GM12878 (cell line): ENCODE measurements around the gene CNTLN. TPM values are rescaled to one million over a fixed set of nuclear protein-coding genes. Genes with fewer than 3 reads are reported as not detected.

Experiments
- ATAC-seq: fragments of 200-7000 bp; cut with Tn5 transposase; 3 replicates; pipeline ENCODE4 v1.9.1; 2020; ENCODE audit warnings: mild to moderate bottlenecking, moderate library complexity
- BruUV-seq: library from RNA; stranded (reverse); fragments of 400-500 nt; replicated peaks from 2 replicates; lab custom pipeline; 2021; lab: Mats Ljungman, UMichigan
- CTCF ChIA-PET: fragments of 300-600 bp; sonication (Branson Sonifier 250); formaldehyde crosslinking; extraction: SDS; loops from one replicate; lab custom pipeline; 2021; ENCODE audit warnings: inconsistent platforms; lab: Yijun Ruan, JAX
- POLR2A ChIA-PET: fragments of 350-600 bp; formaldehyde crosslinking; extraction: SDS; loops from one replicate; lab custom pipeline; 2021; ENCODE audit warnings: inconsistent platforms; lab: Charles Lee
- RAD21 ChIA-PET: fragments of 300-600 bp; sonication (Branson Sonifier 250); formaldehyde crosslinking; loops from one replicate; lab custom pipeline; 2023; ENCODE audit warnings: antibody characterized with exemption; ENCODE audit not compliant: unreplicated experiment; lab: Charles Lee
- SMC1A ChIA-PET: fragments of 300-600 bp; sonication (Branson Sonifier 250); formaldehyde crosslinking; loops from one replicate; lab custom pipeline; 2023; ENCODE audit not compliant: unreplicated experiment, uncharacterized antibody; lab: Charles Lee
- DNase-seq: peaks from one replicate; pipeline ENCODE4 v3.0.0-alpha.2; 2011; ENCODE audit warnings: low read depth, low spot score
- FAIRE-seq: peaks from 3 replicates; lab custom pipeline; 2011; peaks lifted over from hg19 to GRCh38; lab: Jason Lieb, UNC
- H2AFZ ChIP-seq: 2 replicates; pipeline ENCODE4 v1.6.0; 2011; ENCODE audit warnings: low read depth, low read length, control low read depth; ENCODE audit not compliant: control insufficient read depth
- H3K27ac ChIP-seq: 2 replicates; pipeline ENCODE4 v1.5.1; 2011; ENCODE audit warnings: control low read depth; ENCODE audit not compliant: control insufficient read depth, insufficient read depth
- H3K27me3 ChIP-seq, 2 experiments: replicated peaks in 1 of 2; 2 replicates each; pipeline versions ENCODE4 v1.6.0 to v1.6.1; 2011; ENCODE audit warnings: low read length in 1 of 2; ENCODE audit not compliant: control insufficient read depth in 2 of 2, insufficient read depth in 2 of 2
- H3K36me3 ChIP-seq, 2 experiments: 2 replicates each; pipeline ENCODE4 v1.5.1; 2011; ENCODE audit warnings: low read length in 1 of 2; ENCODE audit not compliant: control insufficient read depth in 2 of 2, insufficient read depth in 2 of 2
- H3K4me1 ChIP-seq: 2 replicates; pipeline ENCODE4 v1.6.1; 2011; ENCODE audit warnings: mild to moderate bottlenecking, low read length, moderate library complexity, mixed read lengths; ENCODE audit not compliant: control insufficient read depth, insufficient read depth
- H3K4me2 ChIP-seq: 2 replicates; pipeline ENCODE4 v1.6.0; 2011; ENCODE audit warnings: control low read depth; ENCODE audit not compliant: control insufficient read depth, insufficient read depth
- H3K4me3 ChIP-seq: fragments of 200-600 bp; sonication (generic); 2 replicates; pipeline ENCODE4 v1.5.1; 2016
- H3K79me2 ChIP-seq: 2 replicates; pipeline ENCODE4 v1.6.0; 2011; ENCODE audit warnings: low read length; ENCODE audit not compliant: control insufficient read depth, insufficient read depth
- H3K9ac ChIP-seq: 2 replicates; pipeline ENCODE4 v1.8.0; 2011; ENCODE audit warnings: low read length, control low read depth, mixed read lengths; ENCODE audit not compliant: control insufficient read depth, insufficient read depth
- H3K9me3 ChIP-seq: replicated peaks from 3 replicates; pipeline ENCODE4 v1.5.1; 2011; ENCODE audit warnings: mild to moderate bottlenecking, low read length; ENCODE audit not compliant: control insufficient read depth, insufficient read depth
- H4K20me1 ChIP-seq: 2 replicates; pipeline ENCODE4 v1.6.0; 2011; ENCODE audit not compliant: control insufficient read depth, insufficient read depth
- CEBPB ChIP-seq, 2 experiments: fragments of 150-350 bp in 1 of 2; IDR thresholded peaks; 2 replicates each; pipeline ENCODE4 v1.6.1; 2012 to 2014; ENCODE audit warnings: low read depth in 2 of 2, low read length in 2 of 2, borderline replicate concordance in 1 of 2, inconsistent platforms in 1 of 2
- EED ChIP-seq: sonication (generic); IDR thresholded peaks from 2 replicates; pipeline ENCODE4 v1.6.1; 2016; ENCODE audit warnings: antibody characterized with exemption, low read depth
- ESRRA ChIP-seq: IDR thresholded peaks from 2 replicates; pipeline ENCODE4 v1.6.1; 2012; ENCODE audit warnings: mild to moderate bottlenecking, low read length, improper control_type of control experiment
- EZH2 ChIP-seq: IDR thresholded peaks from 2 replicates; pipeline ENCODE4 v1.6.1; 2012; ENCODE audit warnings: low read depth, mild to moderate bottlenecking, control low read depth, inconsistent platforms, low read length, borderline replicate concordance; ENCODE audit not compliant: control insufficient read depth
- JUNB ChIP-seq: IDR thresholded peaks from 2 replicates; pipeline ENCODE4 v1.6.1; 2016; ENCODE audit warnings: antibody characterized with exemption, mild to moderate bottlenecking
- JUND ChIP-seq: IDR thresholded peaks from 2 replicates; pipeline ENCODE4 v1.6.1; 2012; ENCODE audit warnings: low read depth, mild to moderate bottlenecking, low read length, improper control_type of control experiment, moderate library complexity
- MYC ChIP-seq: IDR thresholded peaks from 2 replicates; pipeline ENCODE4 v1.6.1; 2011; ENCODE audit warnings: mild to moderate bottlenecking, low read length, moderate library complexity, inconsistent platforms; ENCODE audit not compliant: insufficient read depth, insufficient replicate concordance, insufficient read length, severe bottlenecking
- NFIC ChIP-seq: IDR thresholded peaks from 2 replicates; pipeline ENCODE4 v1.6.1; 2012; ENCODE audit warnings: low read depth, mild to moderate bottlenecking, inconsistent platforms, low read length, moderate library complexity
- RB1 ChIP-seq: fragments of 450-650 bp; formaldehyde crosslinking; IDR thresholded peaks from 2 replicates; pipeline ENCODE4 v1.6.1; 2017; ENCODE audit warnings: mild to moderate bottlenecking, borderline replicate concordance
- RCOR1 ChIP-seq: conservative IDR thresholded peaks from 2 replicates; pipeline ENCODE4 v1.6.1; 2012; ENCODE audit warnings: low read depth, low read length, improper control_type of control experiment
- SKIL ChIP-seq: fragments of 450-650 bp; IDR thresholded peaks from 2 replicates; pipeline ENCODE4 v1.6.1; 2017; ENCODE audit warnings: mild to moderate bottlenecking, low read depth, inconsistent platforms; ENCODE audit not compliant: poor library complexity, severe bottlenecking
- SPI1 ChIP-seq: IDR thresholded peaks from 2 replicates; pipeline ENCODE4 v1.6.1; 2011; ENCODE audit warnings: low read depth, mild to moderate bottlenecking, low read length, moderate library complexity, borderline replicate concordance; ENCODE audit not compliant: insufficient read depth
- TARDBP ChIP-seq: IDR thresholded peaks from 2 replicates; pipeline ENCODE4 v1.6.1; 2016; ENCODE audit warnings: borderline replicate concordance
- ZNF384 ChIP-seq: IDR thresholded peaks from 2 replicates; pipeline ENCODE4 v1.6.1; 2012; ENCODE audit warnings: low read depth, mild to moderate bottlenecking, low read length, improper control_type of control experiment, borderline replicate concordance
- WGBS: methylation state at CpG from one replicate; pipeline ENCODE4 v1.1.6; 2016; ENCODE audit warnings: low lambda C conversion rate; ENCODE audit not compliant: insufficient replicate concordance, insufficient coverage; ENCODE audit errors: missing lambda C conversion rate; 5-methylcytosine and 5-hydroxymethylcytosine counted together
- in situ Hi-C: fragments of 300-500 bp; cut with MboI; formaldehyde crosslinking; loops from 9 replicates; pipeline ENCODE4 v1.14.3; 2018; ENCODE audit warnings: mixed read lengths
- intact Hi-C: fragments of 100-400 bp; cut with micrococcal nuclease; formaldehyde crosslinking; loops from one replicate; pipeline ENCODE4 v1.14.2; 2022; ENCODE audit not compliant: unreplicated experiment
- polyA plus RNA-seq, 11 experiments: library from polyadenylated mRNA; depleted of rRNA in 4 of 11; unstranded in 6 of 11; stranded (reverse) in 5 of 11; fragments of >200 nt; fragmentation: Nextera tagmentation in 4 of 11; fragmentation: Illumina TruSeq in 1 of 11; extraction: Ambion mirVana in 4 of 11; extraction: Trizol in 1 of 11; gene quantifications; 1 replicate in 1 of 11; 2 replicates in 10 of 11; pipeline versions ENCODE4 v1.2.1 to v1.2.3, GENCODE V29; 2011 to 2016; ENCODE audit warnings: inconsistent platforms in 2 of 11, missing spikeins in 2 of 11, low read depth in 1 of 11
- total RNA-seq, 4 experiments: library from RNA; depleted of rRNA in 3 of 4; stranded (reverse); fragments of >200 nt in 3 of 4; fragmentation: Illumina TruSeq in 1 of 4; extraction: Trizol in 1 of 4; gene quantifications; 2 replicates each; pipeline versions ENCODE4 v1.2.1 to v1.2.3, GENCODE V29; 2013 to 2021
- TF ChIP-seq, protein P1 (sequence below), 3 experiments: IDR thresholded peaks in 2 of 3; conservative IDR thresholded peaks in 1 of 3; 2 replicates each; pipeline ENCODE4 v1.5.1; 2011; ENCODE audit warnings: low read depth in 3 of 3, low read length in 3 of 3, mild to moderate bottlenecking in 3 of 3, control low read depth in 2 of 3, moderate library complexity in 2 of 3, inconsistent platforms in 1 of 3, mixed read lengths in 1 of 3; ENCODE audit not compliant: control insufficient read depth in 2 of 3, insufficient read depth in 1 of 3; ENCODE audit errors: extremely low read depth in 1 of 3

CNTLN gene
- total and polyA plus RNA-seq, 10 of the 15 experiments (the other 5 are each of a cell fraction or from before 2014, with no cell fraction given): 0.01 to 7.0 (median 0.03) TPM; not detected in 4

- H3K27me3 ChIP-seq: no peaks in the 10 kb centered on the region
- no TSS peak for BruUV-seq
- H3K4me2 ChIP-seq: no peak overlapping the region
- in situ Hi-C loops: no loop called here
- H2AFZ ChIP-seq: no peak overlapping the region
- WGBS: 93% methylated on average over 3 of the region's 3 CpGs
- no peaks in the 10 kb centered on the region for H3K4me1 ChIP-seq
- RAD21 ChIA-PET: no interaction called here
- intact Hi-C loops: no loop called here
- no peak overlapping the region for H3K4me3 ChIP-seq
- SMC1A ChIA-PET: no interaction called here
- CTCF ChIA-PET: no interaction called here
- H3K79me2 ChIP-seq: no peaks in the 10 kb centered on the region
- no peak for TF ChIP-seq ESRRA
- no peak for TF ChIP-seq MYC
- no peak for TF ChIP-seq EED
- TF ChIP-seq NFIC: no peak
- TF ChIP-seq ZNF384: no peak
- TF ChIP-seq SPI1: no peak
- TF ChIP-seq, protein P1, sequence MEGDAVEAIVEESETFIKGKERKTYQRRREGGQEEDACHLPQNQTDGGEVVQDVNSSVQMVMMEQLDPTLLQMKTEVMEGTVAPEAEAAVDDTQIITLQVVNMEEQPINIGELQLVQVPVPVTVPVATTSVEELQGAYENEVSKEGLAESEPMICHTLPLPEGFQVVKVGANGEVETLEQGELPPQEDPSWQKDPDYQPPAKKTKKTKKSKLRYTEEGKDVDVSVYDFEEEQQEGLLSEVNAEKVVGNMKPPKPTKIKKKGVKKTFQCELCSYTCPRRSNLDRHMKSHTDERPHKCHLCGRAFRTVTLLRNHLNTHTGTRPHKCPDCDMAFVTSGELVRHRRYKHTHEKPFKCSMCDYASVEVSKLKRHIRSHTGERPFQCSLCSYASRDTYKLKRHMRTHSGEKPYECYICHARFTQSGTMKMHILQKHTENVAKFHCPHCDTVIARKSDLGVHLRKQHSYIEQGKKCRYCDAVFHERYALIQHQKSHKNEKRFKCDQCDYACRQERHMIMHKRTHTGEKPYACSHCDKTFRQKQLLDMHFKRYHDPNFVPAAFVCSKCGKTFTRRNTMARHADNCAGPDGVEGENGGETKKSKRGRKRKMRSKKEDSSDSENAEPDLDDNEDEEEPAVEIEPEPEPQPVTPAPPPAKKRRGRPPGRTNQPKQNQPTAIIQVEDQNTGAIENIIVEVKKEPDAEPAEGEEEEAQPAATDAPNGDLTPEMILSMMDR (IDR thresholded peaks at IDR 0.05 in 2 of 3, conservative IDR thresholded peaks at IDR 0.05 in 1 of 3; ENCODE audit: control insufficient read depth in 2 of 3, extremely low read depth in 1 of 3, insufficient read depth in 1 of 3, low read depth in 3 of 3, low read length in 3 of 3): no peak
- TF ChIP-seq JUNB: no peak
- TF ChIP-seq RCOR1: no peak
- no peak for TF ChIP-seq TARDBP
- no peak for TF ChIP-seq SKIL
- TF ChIP-seq EZH2: no peak
- no peak for TF ChIP-seq JUND
- TF ChIP-seq RB1: no peak
- TF ChIP-seq CEBPB (IDR thresholded peaks at IDR 0.05; ENCODE audit: borderline replicate concordance in 1 of 2, low read depth in 2 of 2, low read length in 2 of 2): no peak
- POLR2A ChIA-PET: no interaction called here
- DNase-seq (no peak), FAIRE-seq (no peak), ATAC-seq (no peak)
- no peaks in the 10 kb centered on the region for H3K9me3 ChIP-seq
- no peak overlapping the region for H3K27ac ChIP-seq
- H3K9ac ChIP-seq: no peak overlapping the region
- no peaks in the 10 kb centered on the region for H4K20me1 ChIP-seq
- H3K36me3 ChIP-seq: no peaks in the 10 kb centered on the region
Observed at GRCh38 chr9:17148324-17148723, 13.5 kb downstream of the CNTLN start.
